ENCODE data around the gene WNT10A.

DNA sequence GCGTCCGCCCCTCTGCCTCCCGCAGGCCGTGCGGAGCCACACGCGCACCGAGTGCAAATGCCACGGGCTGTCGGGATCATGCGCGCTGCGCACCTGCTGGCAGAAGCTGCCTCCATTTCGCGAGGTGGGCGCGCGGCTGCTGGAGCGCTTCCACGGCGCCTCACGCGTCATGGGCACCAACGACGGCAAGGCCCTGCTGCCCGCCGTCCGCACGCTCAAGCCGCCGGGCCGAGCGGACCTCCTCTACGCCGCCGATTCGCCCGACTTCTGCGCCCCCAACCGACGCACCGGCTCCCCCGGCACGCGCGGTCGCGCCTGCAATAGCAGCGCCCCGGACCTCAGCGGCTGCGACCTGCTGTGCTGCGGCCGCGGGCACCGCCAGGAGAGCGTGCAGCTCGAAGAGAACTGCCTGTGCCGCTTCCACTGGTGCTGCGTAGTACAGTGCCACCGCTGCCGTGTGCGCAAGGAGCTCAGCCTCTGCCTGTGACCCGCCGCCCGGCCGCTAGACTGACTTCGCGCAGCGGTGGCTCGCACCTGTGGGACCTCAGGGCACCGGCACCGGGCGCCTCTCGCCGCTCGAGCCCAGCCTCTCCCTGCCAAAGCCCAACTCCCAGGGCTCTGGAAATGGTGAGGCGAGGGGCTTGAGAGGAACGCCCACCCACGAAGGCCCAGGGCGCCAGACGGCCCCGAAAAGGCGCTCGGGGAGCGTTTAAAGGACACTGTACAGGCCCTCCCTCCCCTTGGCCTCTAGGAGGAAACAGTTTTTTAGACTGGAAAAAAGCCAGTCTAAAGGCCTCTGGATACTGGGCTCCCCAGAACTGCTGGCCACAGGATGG lies 7.1 kb upstream of the WNT10A start:
- TF ChIP-seq, protein P1, sequence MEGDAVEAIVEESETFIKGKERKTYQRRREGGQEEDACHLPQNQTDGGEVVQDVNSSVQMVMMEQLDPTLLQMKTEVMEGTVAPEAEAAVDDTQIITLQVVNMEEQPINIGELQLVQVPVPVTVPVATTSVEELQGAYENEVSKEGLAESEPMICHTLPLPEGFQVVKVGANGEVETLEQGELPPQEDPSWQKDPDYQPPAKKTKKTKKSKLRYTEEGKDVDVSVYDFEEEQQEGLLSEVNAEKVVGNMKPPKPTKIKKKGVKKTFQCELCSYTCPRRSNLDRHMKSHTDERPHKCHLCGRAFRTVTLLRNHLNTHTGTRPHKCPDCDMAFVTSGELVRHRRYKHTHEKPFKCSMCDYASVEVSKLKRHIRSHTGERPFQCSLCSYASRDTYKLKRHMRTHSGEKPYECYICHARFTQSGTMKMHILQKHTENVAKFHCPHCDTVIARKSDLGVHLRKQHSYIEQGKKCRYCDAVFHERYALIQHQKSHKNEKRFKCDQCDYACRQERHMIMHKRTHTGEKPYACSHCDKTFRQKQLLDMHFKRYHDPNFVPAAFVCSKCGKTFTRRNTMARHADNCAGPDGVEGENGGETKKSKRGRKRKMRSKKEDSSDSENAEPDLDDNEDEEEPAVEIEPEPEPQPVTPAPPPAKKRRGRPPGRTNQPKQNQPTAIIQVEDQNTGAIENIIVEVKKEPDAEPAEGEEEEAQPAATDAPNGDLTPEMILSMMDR (IDR thresholded peaks at IDR 0.05): no peak
- TF ChIP-seq POLR2A (IDR thresholded peaks at IDR 0.05): no peak

Data from testis (tissue), 2 donors.